Heart right ventricle (tissue), 16 donors: ENCODE measurements around the gene CADM4. TPM values are rescaled to one million over a fixed set of nuclear protein-coding genes. Genes with fewer than 3 reads are reported as not detected.
A peak's percentile ranks its signal among the peaks of the same experiment; 100 is the strongest.
"Not testable (repeated sequence)": the region's sequence is repeated elsewhere in the genome, so short reads cannot be mapped to it uniquely, and the experiment has no call there.

Experiments
- ATAC-seq, 8 donors: fragments of 200-7000 bp; cut with Tn5 transposase; one replicate each; pipeline ENCODE4 v1.9.1; 2020; ENCODE audit warnings: mild to moderate bottlenecking in 8 of 8, moderate library complexity in 8 of 8, moderate number of reproducible peaks in 1 of 8
- DNase-seq, 2 donors: peaks; one replicate each; pipeline ENCODE4 v3.0.0-alpha.2; 2020
- H3K27ac ChIP-seq, 10 donors: fragments of 200-600 bp; sonication (generic) in 2 of 10; one replicate each; pipeline versions ENCODE4 v1.5.0 to v1.8.0; 2020 to 2022; ENCODE audit warnings: mild to moderate bottlenecking in 3 of 10
- H3K27me3 ChIP-seq, 7 donors: fragments of 200-600 bp; one replicate each; pipeline ENCODE4 v1.8.0; 2021 to 2022; ENCODE audit warnings: mild to moderate bottlenecking in 2 of 7
- H3K36me3 ChIP-seq, 9 donors: fragments of 200-600 bp; sonication (generic) in 1 of 9; one replicate each; pipeline versions ENCODE4 v1.5.0 to v1.8.0; 2020 to 2022; ENCODE audit warnings: mild to moderate bottlenecking in 2 of 9
- H3K4me1 ChIP-seq, 9 donors: fragments of 200-600 bp; sonication (generic) in 1 of 9; one replicate each; pipeline versions ENCODE4 v1.5.0 to v1.8.0; 2020 to 2022; ENCODE audit warnings: mild to moderate bottlenecking in 4 of 9
- H3K4me3 ChIP-seq, 10 donors: fragments of 200-600 bp; sonication (generic) in 2 of 10; one replicate each; pipeline versions ENCODE4 v1.5.0 to v1.8.0; 2020 to 2022; ENCODE audit warnings: mild to moderate bottlenecking in 7 of 10, moderate library complexity in 2 of 10
- H3K9me3 ChIP-seq, 11 donors: fragments of 200-600 bp in 10 of 11; sonication (generic) in 2 of 11; one replicate each; pipeline versions ENCODE4 v1.5.0 to v1.8.0; 2013 to 2022; ENCODE audit warnings: mild to moderate bottlenecking in 2 of 11, control low read depth in 1 of 11, moderate library complexity in 1 of 11
- CTCF ChIP-seq, 9 donors: fragments of 200-600 bp; sonication (generic) in 2 of 9; IDR thresholded peaks; one replicate each; pipeline versions ENCODE4 v1.5.0 to v1.8.0; 2021 to 2022; ENCODE audit warnings: antibody characterized with exemption in 9 of 9, mild to moderate bottlenecking in 5 of 9, moderate library complexity in 1 of 9
- WGBS, 2 donors: extraction: QIAGEN DNeasy Blood & Tissue Kit; methylation state at CpG; one replicate each; pipeline ENCODE4 v1.1.7; 2013; ENCODE audit warnings: inconsistent platforms in 1 of 2; 5-methylcytosine and 5-hydroxymethylcytosine counted together
- intact Hi-C, 10 donors: fragments of 100-400 bp; cut with DNase I; formaldehyde crosslinking; loops; one replicate each; pipeline versions ENCODE4 v1.11.1 to v1.14.2; 2022
- polyA plus RNA-seq, 2 donors: library from polyadenylated mRNA; stranded (reverse); fragments of 200-250 nt; gene quantifications; one replicate each; pipeline ENCODE4 v1.2.3, GENCODE V29; 2013
- total RNA-seq, 10 donors: library from RNA; stranded (reverse); fragmentation: NEBNext Ultra II Directional in 3 of 10; extraction: Animal tissue kit (Norgen Biotek cat#: 25700) in 3 of 10; gene quantifications; one replicate each; pipeline versions ENCODE4 v1.2.1 to v1.2.4, GENCODE V29; 2021 to 2023
- donor health status: Arrhythmogenic right ventricular cardiomyopathy.
- donor health status: ischemic (EF 13 %, LVEDD 7.1; RV severe dilation, severe dysfunction).
- donor health status: healthy with polysubstance abuse.
- donor health status: DM: no; HTN: yes; CAD: no.
- donor health status: DM: no; HTN: no; CAD: no.
- donor health status: ischemic (EF 25% LVEDD 6.9; RV normal size, moderate dysfunction).
- donor health status: ischemic (EF 25% LVEDD 5.7; RV mildly dilated, moderate dysfunction).
- donor health status: healthy.
- donor health status: DM: yes; HTN: yes; CAD: no.
- donor health status: Ischemic cardiomyopathy.
- donor health status: ischemic (EF 35%, LVEDD 5.7; RV mildly dilated, moderate dysfunction).
- donor health status: nonischemic (EF 11% LVEDD 7.7; RV severe dilation, severe dysfunction).
- donor health status: DM: yes; HTN: yes; CAD: no.
- donor health status: PGD.
- donor health status: ischemic (EF 29% LVEDD 5.4; RV normal size, mild dysfunction).
- donor health status: nonischemic (EF 23%, LVEDD 6.1; RV moderate dilation, normal function).

Gene CADM4
- total and polyA plus RNA-seq, 12 donors: 3.0 to 12.3 (median 8.2) TPM

- intact Hi-C loops: no loop called here
- DNase-seq: no peak
- Histone ChIP-seq H3K27me3 (no peaks in the 10 kb centered on the region), H3K36me3 (peaks cover 6 to 91% (median 32%) of the 10 kb centered on the region in 9 donors), H3K4me1 (peaks cover 0 to 13% (median 11%) of the 10 kb centered on the region in 9 donors), H3K27ac (no peak overlapping the region), H3K4me3 (no peak overlapping the region), H3K9me3 (no peaks in the 10 kb centered on the region)
- no peak for ATAC-seq
- 88 to 90% methylated on average over 5 of the region's 5 CpGs for WGBS, 2 donors
- no peak for TF ChIP-seq CTCF (IDR thresholded peaks at IDR 0.05)
Measured at GRCh38 chr19:43589277-43589676, 50.4 kb downstream of the CADM4 start.

DNA sequence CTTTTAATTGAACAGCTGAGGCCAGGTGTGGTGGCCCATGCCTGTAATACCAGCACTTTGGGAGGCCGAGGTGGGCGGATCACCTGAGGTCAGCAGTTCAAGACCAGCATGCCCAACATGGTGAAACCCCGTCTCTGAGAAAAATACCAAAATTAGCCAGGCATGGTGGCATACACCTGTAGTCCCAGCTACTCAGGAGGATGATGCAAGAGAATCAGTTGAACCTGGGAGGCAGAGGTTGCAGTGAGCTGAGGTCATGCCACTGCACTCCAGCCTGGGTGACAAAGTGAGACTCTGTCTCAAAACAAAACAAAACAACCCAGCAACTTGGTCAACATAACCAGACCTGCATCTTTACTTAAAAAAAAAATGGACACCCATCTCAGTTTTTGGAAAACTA, 52.6 kb downstream of the CADM4 start:
- DNase-seq, H3K4me1 ChIP-seq, H3K27me3 ChIP-seq, H3K4me3 ChIP-seq, H3K9me3 ChIP-seq, ATAC-seq, H3K27ac ChIP-seq, intact Hi-C loops: not testable (repeated sequence)
- 94 to 98% methylated on average over 3 of the region's 3 CpGs for WGBS, 2 donors
- H3K36me3 ChIP-seq: peaks cover 0 to 68% (median 16%) of the 10 kb centered on the region in 9 donors

GRCh38 chr19:43586346-43586745, 53.3 kb downstream of the CADM4 start:
- Histone ChIP-seq H3K9me3 (no peaks in the 10 kb centered on the region), H3K4me3 (no peak overlapping the region), H3K27ac (no peak overlapping the region), H3K27me3 (no peaks in the 10 kb centered on the region), H3K36me3 (peaks cover 0 to 62% (median 10%) of the 10 kb centered on the region in 9 donors), H3K4me1 (peaks cover 0 to 16% (median 3%) of the 10 kb centered on the region in 9 donors)
- TF ChIP-seq CTCF (IDR thresholded peaks at IDR 0.05): no peak
- DNase-seq (no peak), ATAC-seq (no peak)
- intact Hi-C loops: no loop called here
- 94 to 96% methylated on average over 2 of the region's 2 CpGs for WGBS, 2 donors

DNA sequence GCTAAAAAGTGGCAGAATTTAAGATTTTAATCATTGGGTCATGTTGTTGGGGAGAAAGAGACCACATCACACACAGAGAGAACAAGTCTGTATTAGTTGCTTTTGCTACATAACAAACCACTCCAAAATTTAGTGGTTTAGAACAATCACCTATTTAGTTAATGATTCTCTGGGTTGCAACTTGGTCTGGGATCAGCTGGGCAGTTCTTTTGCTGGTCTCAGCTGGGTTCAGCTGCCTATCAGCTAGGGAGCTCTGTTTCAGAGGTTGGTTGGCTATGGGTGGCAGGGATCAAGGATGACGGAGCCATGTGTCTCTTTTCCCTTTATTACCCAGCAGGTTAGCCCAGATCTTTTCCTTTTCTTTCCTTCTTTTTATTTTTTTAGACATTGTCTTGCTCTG, 55.2 kb downstream of the CADM4 start:
- H3K27me3 ChIP-seq: no peaks in the 10 kb centered on the region
- intact Hi-C loops: no loop called here
- no peaks in the 10 kb centered on the region for H3K9me3 ChIP-seq
- no peak for ATAC-seq
- no peak for DNase-seq
- peak overlapping the region in 3 of 10 donors; percentile 25 to 46 (median 36) for H3K27ac ChIP-seq
- no peak for TF ChIP-seq CTCF (IDR thresholded peaks at IDR 0.05)
- 100% methylated on average over 1 of the region's 1 CpG for WGBS, 2 donors
- H3K4me1 ChIP-seq: peaks cover 0 to 29% (median 8%) of the 10 kb centered on the region in 9 donors
- H3K36me3 ChIP-seq: peaks cover 0 to 43% (median 0%) of the 10 kb centered on the region in 9 donors
- H3K4me3 ChIP-seq: no peak overlapping the region

DNA sequence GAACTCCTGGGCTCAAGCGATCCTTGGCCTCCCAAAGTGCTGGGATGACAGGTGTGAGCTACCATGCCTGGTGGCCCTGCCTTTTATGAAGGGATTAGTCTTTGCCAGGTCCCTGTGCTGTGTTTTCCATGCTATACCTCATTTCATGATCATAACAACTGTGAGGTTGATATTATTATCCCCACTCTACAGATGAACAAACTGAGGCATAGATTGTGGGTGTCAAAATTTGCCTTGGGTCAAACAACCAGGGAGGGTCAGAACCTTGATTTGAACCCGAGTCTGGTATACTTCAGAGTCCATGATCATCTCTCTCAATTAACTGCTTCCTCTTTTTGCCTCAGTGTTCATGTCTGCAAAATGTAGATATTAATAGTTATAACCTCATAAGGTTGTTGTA, 57.2 kb downstream of the CADM4 start:
- no peak overlapping the region for H3K4me3 ChIP-seq
- no peak for TF ChIP-seq CTCF (IDR thresholded peaks at IDR 0.05)
- intact Hi-C loops: no loop called here
- H3K4me1 ChIP-seq: peaks cover 0 to 29% (median 8%) of the 10 kb centered on the region in 9 donors
- H3K27ac ChIP-seq: no peak overlapping the region
- no peaks in the 10 kb centered on the region for H3K9me3 ChIP-seq
- ATAC-seq (no peak), DNase-seq (no peak)
- H3K27me3 ChIP-seq: no peaks in the 10 kb centered on the region
- peaks cover 0 to 26% (median 0%) of the 10 kb centered on the region in 9 donors for H3K36me3 ChIP-seq
- 95 to 98% methylated on average over 2 of the region's 2 CpGs for WGBS, 2 donors
